GM06990 (cell line): ENCODE measurements around the gene PEX5L.

ENCODE experiments used
- DNase-seq: peaks from one replicate; pipeline ENCODE4 v3.0.0-alpha.2; 2011; ENCODE audit not compliant: insufficient read length; ENCODE audit errors: extremely low read depth
- H3K27me3 ChIP-seq: replicated peaks from 2 replicates; pipeline ENCODE4 v1.6.0; 2011; ENCODE audit warnings: low read length; ENCODE audit not compliant: control insufficient read depth, insufficient read depth
- H3K36me3 ChIP-seq: 2 replicates; pipeline ENCODE4 v1.5.1; 2011; ENCODE audit warnings: low read length; ENCODE audit not compliant: control insufficient read depth, insufficient read depth
- H3K4me3 ChIP-seq: replicated peaks from 2 replicates; pipeline ENCODE4 v1.5.1; 2011; ENCODE audit warnings: low read depth, mild to moderate bottlenecking, control low read depth, low read length
- TF ChIP-seq, protein P1 (sequence below): IDR thresholded peaks from 2 replicates; pipeline ENCODE4 v1.5.1; 2011; ENCODE audit warnings: low read length, control low read depth, mild to moderate bottlenecking, inconsistent platforms; ENCODE audit not compliant: insufficient read depth, poor library complexity, severe bottlenecking

The PEX5L gene

DNA sequence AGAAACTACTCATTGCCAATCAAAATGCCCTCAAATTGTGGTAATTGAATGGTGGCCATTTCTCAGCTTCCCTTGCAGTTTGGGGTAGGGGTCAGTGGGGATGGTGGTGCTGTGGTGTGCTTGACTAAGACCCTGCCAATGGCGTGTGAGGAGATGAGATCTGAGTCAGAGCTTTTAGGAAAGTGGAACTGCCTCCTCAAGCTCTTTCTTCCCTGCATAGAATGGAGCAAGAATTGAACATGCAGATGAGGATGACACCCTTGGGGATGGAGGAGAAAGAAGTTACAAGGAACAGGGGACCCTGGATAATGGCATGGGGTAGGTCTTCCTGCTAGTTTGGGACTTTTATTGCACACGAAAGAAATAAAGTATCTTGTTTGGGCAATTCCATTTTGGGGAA lies 188.0 kb downstream of the PEX5L start:
- Histone ChIP-seq H3K4me3 (no peak overlapping the region), H3K36me3 (no peaks in the 10 kb centered on the region), H3K27me3 (no peaks in the 10 kb centered on the region)
- DNase-seq, result no peak
- TF ChIP-seq, protein P1, sequence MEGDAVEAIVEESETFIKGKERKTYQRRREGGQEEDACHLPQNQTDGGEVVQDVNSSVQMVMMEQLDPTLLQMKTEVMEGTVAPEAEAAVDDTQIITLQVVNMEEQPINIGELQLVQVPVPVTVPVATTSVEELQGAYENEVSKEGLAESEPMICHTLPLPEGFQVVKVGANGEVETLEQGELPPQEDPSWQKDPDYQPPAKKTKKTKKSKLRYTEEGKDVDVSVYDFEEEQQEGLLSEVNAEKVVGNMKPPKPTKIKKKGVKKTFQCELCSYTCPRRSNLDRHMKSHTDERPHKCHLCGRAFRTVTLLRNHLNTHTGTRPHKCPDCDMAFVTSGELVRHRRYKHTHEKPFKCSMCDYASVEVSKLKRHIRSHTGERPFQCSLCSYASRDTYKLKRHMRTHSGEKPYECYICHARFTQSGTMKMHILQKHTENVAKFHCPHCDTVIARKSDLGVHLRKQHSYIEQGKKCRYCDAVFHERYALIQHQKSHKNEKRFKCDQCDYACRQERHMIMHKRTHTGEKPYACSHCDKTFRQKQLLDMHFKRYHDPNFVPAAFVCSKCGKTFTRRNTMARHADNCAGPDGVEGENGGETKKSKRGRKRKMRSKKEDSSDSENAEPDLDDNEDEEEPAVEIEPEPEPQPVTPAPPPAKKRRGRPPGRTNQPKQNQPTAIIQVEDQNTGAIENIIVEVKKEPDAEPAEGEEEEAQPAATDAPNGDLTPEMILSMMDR, result no peak

DNA sequence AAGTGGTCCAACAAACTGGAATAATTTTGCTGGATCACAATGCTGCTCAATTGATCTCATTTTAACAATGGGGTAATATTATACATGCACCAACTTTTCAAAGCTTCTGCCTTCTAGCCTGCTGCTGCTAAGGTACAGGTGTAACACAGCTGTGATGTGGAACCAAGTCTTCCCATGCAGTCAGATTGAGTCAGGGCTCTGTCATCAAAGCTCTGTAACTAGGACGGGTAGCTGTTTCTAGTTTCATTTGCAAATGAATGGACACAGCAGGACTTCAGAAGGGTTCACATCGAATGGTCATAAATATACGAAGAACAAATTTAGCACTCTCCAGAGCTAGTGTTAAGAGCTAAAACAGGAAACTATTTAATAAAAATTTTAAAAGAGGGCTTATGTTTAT lies 194.7 kb downstream of the PEX5L start:
- no peak for DNase-seq
- no peaks in the 10 kb centered on the region for H3K27me3 ChIP-seq
- H3K36me3 ChIP-seq, result no peaks in the 10 kb centered on the region
- TF ChIP-seq, protein P1, result no peak
- no peak overlapping the region for H3K4me3 ChIP-seq

DNA sequence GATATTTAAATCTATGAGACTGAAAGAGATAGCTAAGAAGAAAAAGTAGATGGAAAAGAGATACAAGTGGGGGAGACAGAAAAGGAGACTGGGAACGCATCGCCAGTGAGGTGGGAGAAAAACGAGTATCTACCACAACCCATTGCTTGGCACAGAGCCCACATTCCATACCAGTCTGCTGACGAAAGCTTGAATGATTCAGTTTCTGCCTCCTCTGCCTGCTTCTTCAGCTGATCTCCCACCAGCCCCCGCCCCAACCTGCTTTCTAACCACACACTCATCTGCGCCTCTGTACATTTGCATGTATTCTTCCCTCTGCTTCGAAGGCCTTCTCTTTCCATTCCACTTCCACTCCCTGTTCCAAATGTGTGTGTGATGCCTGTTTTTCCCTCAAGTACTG lies 195.8 kb downstream of the PEX5L start:
- no peak for DNase-seq
- H3K36me3 ChIP-seq, result no peaks in the 10 kb centered on the region
- H3K27me3 ChIP-seq, result no peaks in the 10 kb centered on the region
- H3K4me3 ChIP-seq, result no peak overlapping the region
- TF ChIP-seq, protein P1, result no peak

DNA sequence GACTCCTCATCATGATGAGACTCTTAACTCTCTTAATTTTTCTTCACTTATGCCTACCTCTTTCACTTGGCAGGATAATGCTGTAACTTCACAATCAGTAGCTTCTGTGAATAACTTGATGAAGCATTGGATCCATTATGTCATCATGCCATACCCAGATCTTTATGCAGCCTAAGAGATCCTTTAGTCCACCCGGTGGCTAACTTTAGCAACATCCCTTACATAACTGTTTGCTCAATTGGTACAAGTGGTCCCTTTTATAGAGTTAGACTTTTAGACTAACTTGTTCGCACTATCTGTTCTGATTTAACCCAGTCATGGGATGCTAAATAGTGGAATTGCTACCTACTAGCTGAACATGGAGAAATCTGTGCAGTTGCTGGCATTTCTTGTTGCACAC lies 199.4 kb downstream of the PEX5L start:
- H3K36me3 ChIP-seq, result no peaks in the 10 kb centered on the region
- DNase-seq, result no peak
- TF ChIP-seq, protein P1, result no peak
- H3K27me3 ChIP-seq, result no peaks in the 10 kb centered on the region
- H3K4me3 ChIP-seq, result no peak overlapping the region

DNA sequence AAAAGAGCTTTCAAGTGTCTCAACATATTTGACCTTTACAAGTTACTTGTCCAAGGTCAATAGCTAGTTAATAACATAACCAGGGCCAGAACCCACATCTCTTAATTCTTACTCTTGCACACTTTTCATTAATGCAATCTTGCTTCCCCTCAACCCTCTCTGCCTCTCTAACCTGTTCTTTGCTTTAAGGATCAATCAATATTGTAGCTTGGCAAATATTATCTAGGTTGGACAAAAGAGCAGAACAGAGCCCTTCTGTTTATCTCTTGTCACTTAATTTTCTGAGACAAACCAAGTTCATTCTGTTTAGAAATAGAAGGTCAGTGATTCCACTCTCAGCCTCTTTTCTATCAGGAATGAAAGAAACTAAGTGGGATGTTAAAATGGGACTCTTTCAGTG lies 203.4 kb downstream of the PEX5L start:
- no peaks in the 10 kb centered on the region for H3K36me3 ChIP-seq
- H3K27me3 ChIP-seq, result no peaks in the 10 kb centered on the region; the same call in 1 of the 2 replicates
- no peak overlapping the region for H3K4me3 ChIP-seq
- TF ChIP-seq, protein P1, result no peak
- no peak for DNase-seq

DNA sequence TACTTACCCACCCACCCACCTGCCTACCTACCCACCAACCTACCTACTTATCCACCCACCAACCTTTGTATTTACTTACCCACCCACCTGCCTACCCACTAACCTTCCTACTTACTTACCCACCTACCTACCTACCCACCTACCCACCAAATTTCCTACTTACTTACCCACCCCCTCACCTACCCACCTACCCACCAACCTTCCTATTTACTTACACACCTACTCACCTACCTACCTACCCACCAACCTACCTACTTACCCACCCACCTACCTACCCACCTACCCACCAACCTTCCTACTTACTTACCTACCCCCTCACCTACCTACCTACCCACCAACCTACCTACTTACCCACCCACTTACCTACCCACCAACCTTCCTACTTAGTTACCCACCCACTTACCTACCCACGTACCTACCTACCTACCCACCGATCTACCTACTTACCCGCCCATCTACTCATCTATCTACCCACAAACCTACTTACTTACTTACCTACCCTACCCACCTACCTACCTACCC lies 204.3 kb downstream of the PEX5L start:
- Histone ChIP-seq H3K36me3 (no peaks in the 10 kb centered on the region), H3K27me3 (no peaks in the 10 kb centered on the region; the same call in 1 of the 2 replicates), H3K4me3 (no peak overlapping the region)
- TF ChIP-seq, protein P1, result no peak
- DNase-seq, result no peak
